GM12891 (cell line): ENCODE measurements around the gene PTK7.
A peak's percentile ranks its signal among the peaks of the same experiment; 100 is the strongest.

Source experiments
- DNase-seq: peaks from one replicate; pipeline ENCODE4 v3.0.0; 2011; ENCODE audit warnings: low spot score; ENCODE audit not compliant: insufficient read length
- FAIRE-seq: peaks from 2 replicates; lab custom pipeline; 2011; peaks lifted over from hg19 to GRCh38; lab: Jason Lieb, UNC
- PAX5 ChIP-seq: IDR thresholded peaks from 2 replicates; pipeline ENCODE4 v1.6.1; 2011; ENCODE audit warnings: low read length, moderate library complexity, mild to moderate bottlenecking; ENCODE audit not compliant: insufficient read depth, severe bottlenecking
- POLR2A ChIP-seq: IDR thresholded peaks from 2 replicates; pipeline ENCODE4 v1.6.1; 2011; ENCODE audit warnings: low read depth, low read length, control low read depth
- POLR2AphosphoS5 ChIP-seq: IDR thresholded peaks from 2 replicates; pipeline ENCODE4 v1.6.1; 2011; ENCODE audit warnings: low read depth, low read length, control low read depth
- POU2F2 ChIP-seq: IDR thresholded peaks from 2 replicates; pipeline ENCODE4 v1.6.1; 2011; ENCODE audit warnings: low read depth, mild to moderate bottlenecking, control low read depth, low read length, moderate library complexity
- SPI1 ChIP-seq: IDR thresholded peaks from 2 replicates; pipeline ENCODE4 v1.6.1; 2011; ENCODE audit warnings: low read depth, low read length, control low read depth
- TAF1 ChIP-seq: IDR thresholded peaks from 2 replicates; pipeline ENCODE4 v1.6.1; 2011; ENCODE audit warnings: low read depth, low read length, control low read depth

PTK7 gene

DNA sequence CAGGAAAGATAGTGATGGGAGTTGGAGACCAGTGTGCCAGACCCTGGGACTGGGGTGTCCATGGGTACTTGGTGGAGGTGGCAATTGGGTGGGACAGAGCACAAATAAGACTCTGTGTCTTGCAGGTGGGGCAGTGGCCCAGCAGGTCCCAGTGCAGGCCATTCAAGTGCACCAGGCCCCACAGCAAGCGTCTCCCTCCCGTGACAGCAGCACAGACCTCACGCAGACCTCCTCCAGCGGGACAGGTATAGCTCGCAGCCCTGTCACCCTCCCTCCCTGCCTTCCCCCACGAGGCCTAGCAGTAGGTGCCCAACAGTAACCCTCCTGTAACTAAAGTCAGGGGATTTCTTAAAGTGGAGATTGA lies 100.3 kb downstream of the PTK7 start:
- FAIRE-seq (no peak), DNase-seq (no peak)
- TF ChIP-seq TAF1 = no peak
- no peak for TF ChIP-seq POLR2A
- no peak for TF ChIP-seq POU2F2
- no peak for TF ChIP-seq SPI1
- no peak for TF ChIP-seq POLR2AphosphoS5
- no peak for TF ChIP-seq PAX5

DNA sequence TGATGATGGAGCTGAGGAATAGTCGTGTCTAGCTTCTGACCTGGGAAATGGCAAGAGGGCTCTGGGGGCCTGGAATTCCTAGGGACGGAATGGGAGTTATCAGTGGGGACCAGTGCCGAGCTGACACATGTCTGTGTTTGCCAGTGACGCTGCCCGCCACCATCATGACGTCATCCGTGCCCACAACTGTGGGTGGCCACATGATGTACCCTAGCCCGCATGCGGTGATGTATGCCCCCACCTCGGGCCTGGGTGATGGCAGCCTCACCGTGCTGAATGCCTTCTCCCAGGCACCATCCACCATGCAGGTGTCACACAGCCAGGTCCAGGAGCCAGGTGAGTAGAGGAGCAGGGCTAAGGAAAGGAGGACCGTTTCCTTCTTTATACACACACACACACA lies 102.0 kb downstream of the PTK7 start:
- peak; percentile 20 for FAIRE-seq
- TF ChIP-seq TAF1 (no peak), SPI1 (no peak), PAX5 (no peak), POLR2A (no peak), POU2F2 (no peak), POLR2AphosphoS5 (no peak)
- no peak for DNase-seq

DNA sequence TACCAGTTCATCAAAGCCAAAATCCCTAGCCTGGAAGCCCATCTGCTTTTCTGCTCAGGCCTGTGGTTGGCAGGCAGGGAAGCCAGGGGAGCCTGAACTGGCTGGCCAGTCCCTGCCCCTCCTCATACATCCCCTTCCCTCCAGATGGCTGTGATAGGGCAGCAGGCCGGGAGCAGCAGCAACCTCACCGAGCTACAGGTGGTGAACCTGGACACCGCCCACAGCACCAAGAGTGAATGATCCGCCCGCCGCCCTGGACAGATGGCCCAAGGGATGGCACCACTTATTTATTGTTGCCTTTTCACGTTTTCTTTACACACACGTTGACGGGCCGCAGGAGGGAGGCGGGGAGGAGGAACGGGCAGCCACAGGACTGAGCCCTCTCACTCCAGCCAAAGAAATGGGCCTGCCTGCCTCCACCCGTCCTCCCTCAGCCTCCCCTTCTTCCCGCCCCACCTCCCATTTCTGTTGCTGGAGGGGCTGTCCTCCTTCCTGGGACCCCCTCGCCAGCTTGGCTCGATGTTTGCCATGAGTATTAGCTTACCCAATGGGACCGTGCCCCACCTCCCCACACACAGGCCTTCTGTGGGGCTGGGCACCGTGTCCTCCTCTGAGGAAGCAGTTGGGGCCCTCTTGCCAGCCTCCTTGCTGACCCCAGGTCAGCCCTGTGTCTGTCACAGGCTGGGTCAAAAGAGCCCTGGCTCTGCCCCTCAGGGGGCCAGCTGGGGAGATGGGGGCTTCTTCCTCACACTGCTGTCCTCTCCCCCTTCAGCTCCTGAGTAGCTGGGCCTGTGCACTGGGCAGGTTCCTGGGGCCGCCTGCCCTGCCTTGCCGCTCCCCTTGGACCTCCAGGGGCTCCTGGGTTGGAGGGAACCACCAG lies 103.1 kb downstream of the PTK7 start:
- FAIRE-seq (no peak), DNase-seq (no peak)
- TF ChIP-seq POLR2AphosphoS5 = peak; percentile 32; the same call in 1 of the 2 replicates
- TF ChIP-seq TAF1 = no peak

DNA sequence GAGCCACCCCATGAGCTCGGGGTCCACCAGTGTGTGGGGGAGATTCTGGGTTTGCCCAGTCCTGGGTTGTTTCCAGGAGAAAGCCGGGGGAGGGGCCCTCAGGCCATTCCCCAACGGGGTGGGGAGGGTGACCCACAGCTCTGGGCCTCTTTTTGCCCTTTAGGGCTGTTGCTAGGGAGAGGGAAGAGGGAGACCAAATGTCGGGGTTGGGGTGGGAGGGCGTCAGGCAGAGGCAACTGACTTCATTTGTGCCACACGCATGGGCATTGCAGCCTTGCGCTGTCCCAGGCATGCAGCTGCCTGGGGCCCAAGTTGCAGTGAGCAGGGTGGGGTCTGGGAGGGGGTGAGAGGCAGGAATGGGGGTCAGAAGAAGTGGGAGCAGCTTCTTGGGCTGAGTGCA lies 103.9 kb downstream of the PTK7 start:
- TF ChIP-seq POLR2A (no peak; the same call in 1 of the 2 replicates), PAX5 (no peak), POLR2AphosphoS5 (no peak), POU2F2 (no peak), SPI1 (no peak), TAF1 (no peak)
- no peak for FAIRE-seq
- no peak for DNase-seq

DNA sequence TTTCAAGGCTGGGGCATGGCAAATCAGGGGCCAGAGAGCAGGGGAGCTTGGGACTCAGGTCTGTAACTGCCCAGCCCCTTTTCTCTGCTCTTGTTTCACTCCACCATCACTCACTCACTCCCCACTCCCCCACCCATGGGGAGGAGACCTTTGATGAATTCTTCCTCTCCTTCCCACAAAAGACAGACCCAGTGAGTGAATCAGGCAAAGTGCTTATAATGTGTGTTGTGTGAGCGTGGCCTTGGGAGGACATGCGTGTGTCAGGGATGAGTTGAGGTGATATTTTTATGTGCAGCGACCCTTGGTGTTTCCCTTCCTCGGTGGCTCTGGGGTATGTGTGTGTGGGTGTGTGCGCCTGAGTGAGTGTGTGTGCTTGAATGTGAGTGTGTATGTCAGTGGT lies 104.9 kb downstream of the PTK7 start:
- DNase-seq = no peak
- no peak for TF ChIP-seq SPI1
- peak; percentile 66; the same call in 1 of the 2 replicates for TF ChIP-seq POLR2A
- 0 out of 2 replicates have a peak, but pooled peaks have one; percentile 9 for TF ChIP-seq POU2F2
- no peak; the same call in none of the 2 replicates for TF ChIP-seq POLR2AphosphoS5
- peak; percentile 35 for FAIRE-seq

DNA sequence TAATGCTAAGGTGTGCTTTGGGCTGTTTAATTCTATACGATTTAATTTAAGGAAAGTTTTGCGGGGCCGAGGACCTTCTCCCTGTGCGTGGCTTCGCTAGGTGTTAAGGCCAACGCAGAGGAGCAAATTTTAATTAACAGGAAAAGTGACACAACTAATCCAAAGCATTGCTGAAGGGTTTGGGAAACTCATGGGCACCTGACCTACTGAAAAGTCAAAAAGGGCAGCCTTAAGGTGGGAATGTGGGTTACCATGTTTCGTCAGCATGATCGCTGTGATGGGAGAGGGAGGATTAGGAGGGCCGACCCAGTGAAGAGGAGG lies 105.5 kb downstream of the PTK7 start:
- FAIRE-seq (no peak), DNase-seq (no peak)
- no peak for TF ChIP-seq TAF1
- TF ChIP-seq POLR2A = no peak
- no peak for TF ChIP-seq PAX5
- TF ChIP-seq POLR2AphosphoS5 = no peak
- TF ChIP-seq SPI1 = no peak
- TF ChIP-seq POU2F2 = no peak

DNA sequence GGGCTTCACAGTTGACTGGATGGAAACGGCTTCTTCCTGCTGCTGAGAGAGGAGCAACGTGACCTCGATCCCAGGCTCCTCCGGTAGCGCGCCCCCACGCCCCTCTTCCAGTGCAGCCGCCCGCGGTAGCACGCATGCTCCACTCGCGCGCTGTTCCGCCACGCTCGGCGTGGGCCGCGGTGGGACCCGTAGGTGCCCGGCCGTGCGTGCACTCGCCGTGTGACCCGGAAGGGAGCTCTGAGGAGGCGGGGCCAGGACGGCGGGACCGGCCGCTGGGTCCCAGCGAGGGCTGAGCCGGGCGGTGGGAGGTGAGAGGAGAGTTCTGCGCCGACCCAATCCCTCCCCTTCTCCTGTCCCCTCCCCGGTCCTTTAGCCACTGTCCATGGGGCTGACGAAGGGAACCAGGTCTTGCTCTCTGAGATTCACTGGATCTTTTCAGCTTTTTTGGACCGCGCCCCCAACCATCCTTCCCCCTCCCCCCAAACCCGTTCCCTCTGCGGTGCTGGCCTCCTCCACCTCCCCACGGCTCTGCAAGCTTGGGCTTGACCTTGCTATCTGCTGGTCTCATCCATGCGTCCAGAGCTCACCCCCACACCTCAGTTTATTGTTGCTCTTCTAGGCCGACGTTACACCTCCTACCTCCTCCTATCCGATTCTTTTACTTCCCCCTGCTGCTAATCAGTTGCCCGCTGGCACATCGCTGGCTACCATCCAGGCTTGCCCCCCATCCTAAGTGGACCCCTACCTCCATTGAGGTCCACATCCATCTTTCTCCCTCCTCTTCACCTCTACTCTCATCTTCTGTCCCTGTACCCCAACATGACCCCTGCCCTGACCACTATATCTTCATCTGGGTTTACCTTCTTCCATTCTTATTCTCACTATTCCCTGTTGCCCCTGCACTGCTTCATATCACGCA lies 106.1 kb downstream of the PTK7 start, which contains the start of gene CUL9:
Gene CUL9 (plus strand): TSS at position 255 of the 919 bp plus-strand sequence. CDS start 2,115 bp downstream, outside the sequence.
- TF ChIP-seq SPI1 = no peak
- no peak for TF ChIP-seq TAF1
- TF ChIP-seq POLR2AphosphoS5 = peak; percentile 81
- TF ChIP-seq POLR2A = peak; percentile 87
- TF ChIP-seq PAX5 = peak; percentile 89
- peak; percentile 23; the same call in 1 of the 2 replicates for TF ChIP-seq POU2F2
- DNase-seq = peak; percentile 91
- FAIRE-seq = peak; percentile 97

DNA sequence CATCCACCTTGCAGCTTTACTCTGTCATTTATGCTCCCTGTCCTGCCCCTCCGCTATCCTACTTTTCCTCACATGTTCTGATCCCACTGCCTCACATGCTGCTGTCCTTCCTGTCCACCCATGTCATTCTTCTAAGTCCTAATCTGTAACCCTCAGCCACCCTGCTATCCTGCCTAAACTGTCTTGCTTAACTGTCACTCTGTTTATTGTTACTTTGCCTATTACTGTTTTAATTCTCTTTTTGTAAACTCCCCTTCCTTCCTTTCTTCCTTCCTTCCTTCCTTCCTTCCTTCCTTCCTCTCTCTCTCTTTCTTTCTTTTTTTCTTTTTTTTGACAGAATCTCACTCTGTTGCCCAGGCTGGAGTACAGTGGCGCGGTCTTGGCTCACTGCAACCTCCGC lies 107.3 kb downstream of the PTK7 start:
- TF ChIP-seq SPI1 (no peak), POU2F2 (no peak), POLR2AphosphoS5 (no peak), PAX5 (no peak)
- DNase-seq = no peak
- no peak for FAIRE-seq

DNA sequence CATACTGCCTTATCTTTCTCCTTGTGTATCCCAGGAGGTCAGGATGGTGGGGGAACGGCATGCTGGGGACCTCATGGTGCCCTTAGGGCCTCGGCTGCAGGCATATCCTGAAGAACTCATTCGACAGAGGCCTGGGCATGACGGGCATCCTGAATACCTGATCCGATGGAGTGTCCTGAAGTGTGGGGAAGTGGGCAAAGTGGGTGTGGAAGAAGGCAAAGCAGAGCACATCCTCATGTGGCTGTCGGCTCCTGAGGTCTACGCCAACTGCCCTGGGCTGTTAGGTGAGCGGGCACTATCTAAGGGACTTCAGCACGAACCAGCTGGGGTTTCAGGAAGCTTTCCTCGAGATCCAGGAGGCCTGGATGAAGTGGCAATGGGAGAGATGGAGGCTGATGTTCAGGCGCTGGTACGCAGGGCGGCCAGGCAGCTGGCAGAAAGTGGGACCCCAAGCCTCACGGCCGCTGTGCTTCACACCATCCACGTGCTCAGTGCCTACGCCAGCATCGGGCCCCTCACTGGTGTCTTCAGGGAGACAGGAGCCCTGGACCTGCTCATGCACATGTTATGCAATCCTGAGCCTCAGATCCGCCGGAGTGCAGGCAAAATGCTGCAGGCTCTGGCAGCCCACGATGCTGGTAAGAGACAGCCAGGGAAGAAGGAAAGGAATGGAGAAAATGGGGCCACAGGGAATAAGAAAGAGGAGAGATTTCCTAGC lies 108.3 kb downstream of the PTK7 start:
- no peak for DNase-seq
- FAIRE-seq = no peak
- TF ChIP-seq POLR2AphosphoS5 = no peak
- no peak for TF ChIP-seq PAX5
- TF ChIP-seq POLR2A = no peak
- TF ChIP-seq TAF1 = no peak
- TF ChIP-seq POU2F2 = no peak
- TF ChIP-seq SPI1 = no peak
